ENCODE data around the gene SLC6A17. TPM values are rescaled to one million over a fixed set of nuclear protein-coding genes. Genes with fewer than 3 reads are reported as not detected.

Gene SLC6A17
- total and polyA plus RNA-seq, 9 of the 15 experiments (the other 6 are each of a cell fraction or from before 2014, with no cell fraction given) = not detected

- TF ChIP-seq NKRF (IDR thresholded peaks at IDR 0.05; ENCODE audit: borderline replicate concordance) (no peak), RBM17 (IDR thresholded peaks at IDR 0.05; ENCODE audit: borderline replicate concordance, low read depth, low read length) (no peak), TFAM (CRISPR knock-in tag; conservative IDR thresholded peaks at IDR 0.05) (no peak), ZBTB7A (IDR thresholded peaks at IDR 0.05; ENCODE audit: borderline replicate concordance, control insufficient read depth, low read depth, low read length) (peak; percentile 79; the same call in 1 of the 2 replicates), GATAD2A (IDR thresholded peaks at IDR 0.05) (no peak), RUNX1 (IDR thresholded peaks at IDR 0.05; ENCODE audit: low read depth) (no peak), HDAC1 (IDR thresholded peaks at IDR 0.05) (peak in 1 of 2 experiments; percentile 17; a peak in 1 of 4 replicates), NFATC3 (IDR thresholded peaks at IDR 0.05) (no peak), PCBP1 (IDR thresholded peaks at IDR 0.05; ENCODE audit: low read depth, low read length, poor library complexity, severe bottlenecking) (peak; percentile 23), ZNF263 (CRISPR knock-in tag; IDR thresholded peaks at IDR 0.05; ENCODE audit: borderline replicate concordance) (0 out of 2 replicates have a peak, but pooled peaks have one; percentile 29), ZNF347 (CRISPR knock-in tag; IDR thresholded peaks at IDR 0.05; ENCODE audit: low read depth) (no peak), THAP7 (CRISPR knock-in tag; IDR thresholded peaks at IDR 0.05) (no peak), ZNF584 (CRISPR knock-in tag; IDR thresholded peaks at IDR 0.05; ENCODE audit: low read depth) (no peak), PREB (CRISPR knock-in tag; IDR thresholded peaks at IDR 0.05) (no peak), USF1 (CRISPR knock-in tag; IDR thresholded peaks at IDR 0.05) (no peak), YY1 (IDR thresholded peaks at IDR 0.05; ENCODE audit: borderline replicate concordance in 1 of 3, control insufficient read depth in 1 of 3, extremely low read depth in 1 of 3, insufficient read depth in 3 of 3, insufficient read length in 1 of 3, insufficient replicate concordance in 2 of 3, low read depth in 1 of 3, low read length in 2 of 3) (peak in 1 of 3 experiments; percentile 12), EGR1 (conservative IDR thresholded peaks at IDR 0.05) (0 out of 2 replicates have a peak, but pooled peaks have one; percentile 28), CREM (IDR thresholded peaks at IDR 0.05; ENCODE audit: low read depth) (peak; percentile 70), SMARCA5 (IDR thresholded peaks at IDR 0.05) (no peak), MAFG (tag; conservative IDR thresholded peaks at IDR 0.05) (no peak), ZEB2 (IDR thresholded peaks at IDR 0.05) (no peak), ETV1 (tag; conservative IDR thresholded peaks at IDR 0.05; ENCODE audit: low read depth) (no peak), ZBED1 (IDR thresholded peaks at IDR 0.05) (no peak), ATF7 (IDR thresholded peaks at IDR 0.05) (no peak), RBM34 (IDR thresholded peaks at IDR 0.05; ENCODE audit: borderline replicate concordance, insufficient read depth, low read length) (no peak)
Measured at GRCh38 chr1:110209715-110210603, 59.7 kb downstream of the SLC6A17 start, which contains the start of gene KCNC4 (continued).

All from K562 (cell line).